ENCODE data around the gene PRRT3.

The PRRT3 gene

GRCh38 chr3:9951962-9952805 lies at the start of gene PRRT3:
PRRT3 (minus strand) TSS chr3:9952408; CDS start chr3:9950115, 2,293 bp downstream.
- peak in 3 of 4 experiments; percentile 15 to 56 (median 24) for DNase-seq

GRCh38 chr3:10000686-10001085 lies 48.5 kb upstream of the PRRT3 start:
- no peak for DNase-seq

DNA sequence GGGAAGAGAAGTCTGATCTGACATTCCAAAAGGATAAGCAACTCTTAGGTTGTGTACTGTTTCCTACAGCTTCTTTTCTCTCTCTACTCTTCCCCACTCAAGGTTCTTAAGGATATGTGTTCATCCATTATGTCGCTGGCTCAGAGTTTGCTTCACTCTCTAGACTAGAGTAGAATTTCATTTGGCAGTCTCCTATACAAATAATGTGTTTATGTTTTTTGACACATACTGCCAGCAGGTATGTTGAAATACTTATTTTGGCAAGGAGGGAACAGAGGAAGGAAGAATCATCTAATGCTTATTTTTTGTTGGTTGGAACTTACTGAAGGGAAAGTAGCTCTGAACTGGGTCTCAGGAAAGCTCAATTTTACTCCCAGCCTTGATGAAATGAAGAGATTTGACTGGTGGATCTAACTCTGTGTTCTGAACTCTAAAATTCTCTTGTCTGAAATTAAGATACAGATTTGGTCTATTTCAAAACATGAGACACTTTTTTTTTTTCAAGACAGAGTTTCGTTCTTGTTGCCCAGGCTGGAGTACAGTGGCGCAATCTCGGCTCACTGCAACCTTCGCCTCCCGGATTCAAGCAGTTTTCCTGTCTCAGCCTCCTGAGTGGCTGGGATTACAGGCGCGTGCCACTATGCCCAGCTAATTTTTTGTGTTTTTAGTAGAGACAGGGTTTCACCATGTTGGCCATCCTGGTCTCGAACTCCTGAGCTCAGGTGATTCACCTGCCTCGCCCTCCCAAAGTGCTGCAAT lies 42.1 kb upstream of the PRRT3 start:
- DNase-seq, result no peak

- DNase-seq, result no peak
These were observed 34.1 kb upstream of the PRRT3 start for GRCh38 chr3:9986230-9986725.

GRCh38 chr3:9980251-9980650 lies 28.0 kb upstream of the PRRT3 start:
- no peak for DNase-seq

- DNase-seq, result no peak
These were observed 26.6 kb upstream of the PRRT3 start for GRCh38 chr3:9978710-9979305.

GRCh38 chr3:9976721-9977709 lies 24.8 kb upstream of the PRRT3 start:
- DNase-seq, result no peak

GRCh38 chr3:9970020-9970652 lies 17.9 kb upstream of the PRRT3 start:
- DNase-seq, result no peak

DNA sequence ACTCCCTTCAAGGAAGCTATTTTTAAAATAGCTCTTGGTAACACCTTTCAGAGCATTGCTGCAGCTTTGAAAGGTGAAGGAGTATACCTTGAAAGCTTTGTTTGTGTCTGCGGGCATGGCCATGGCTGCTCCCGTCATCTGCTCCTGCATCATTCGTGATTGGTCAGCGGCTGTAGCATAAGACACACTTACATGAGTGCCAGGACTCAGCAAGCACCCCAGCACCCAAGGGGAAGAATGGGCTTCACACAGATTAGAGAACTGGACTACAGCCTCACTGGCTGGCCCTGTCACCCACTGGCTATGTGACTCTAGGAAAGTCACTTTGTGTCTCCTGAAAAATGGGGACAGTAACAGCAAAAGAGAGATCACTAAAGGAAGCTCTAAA lies 17.4 kb upstream of the PRRT3 start:
- no peak for DNase-seq

DNA sequence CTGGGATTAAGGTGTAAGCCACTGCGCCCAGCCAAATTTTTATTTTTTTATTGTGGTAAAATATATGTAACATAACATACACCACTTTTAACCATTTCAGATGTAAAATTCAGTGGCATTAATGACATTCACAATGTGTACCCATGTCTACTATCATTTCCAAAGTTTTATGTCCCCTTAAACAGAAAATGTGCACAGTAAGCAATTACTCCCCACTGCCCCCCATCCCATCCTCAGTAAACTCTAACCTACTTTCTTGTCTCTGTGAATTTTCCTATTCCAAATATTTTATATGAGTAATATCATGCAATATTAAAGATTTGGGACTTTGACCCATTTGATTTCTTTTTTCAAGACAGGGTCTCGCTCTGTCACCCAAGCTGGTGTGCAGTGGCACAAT lies 14.6 kb upstream of the PRRT3 start:
- no peak for DNase-seq

GRCh38 chr3:9965200-9965875 lies 13.1 kb upstream of the PRRT3 start:
- DNase-seq, result no peak

GRCh38 chr3:9957214-9957613 lies 5.0 kb upstream of the PRRT3 start:
- no peak for DNase-seq

DNA sequence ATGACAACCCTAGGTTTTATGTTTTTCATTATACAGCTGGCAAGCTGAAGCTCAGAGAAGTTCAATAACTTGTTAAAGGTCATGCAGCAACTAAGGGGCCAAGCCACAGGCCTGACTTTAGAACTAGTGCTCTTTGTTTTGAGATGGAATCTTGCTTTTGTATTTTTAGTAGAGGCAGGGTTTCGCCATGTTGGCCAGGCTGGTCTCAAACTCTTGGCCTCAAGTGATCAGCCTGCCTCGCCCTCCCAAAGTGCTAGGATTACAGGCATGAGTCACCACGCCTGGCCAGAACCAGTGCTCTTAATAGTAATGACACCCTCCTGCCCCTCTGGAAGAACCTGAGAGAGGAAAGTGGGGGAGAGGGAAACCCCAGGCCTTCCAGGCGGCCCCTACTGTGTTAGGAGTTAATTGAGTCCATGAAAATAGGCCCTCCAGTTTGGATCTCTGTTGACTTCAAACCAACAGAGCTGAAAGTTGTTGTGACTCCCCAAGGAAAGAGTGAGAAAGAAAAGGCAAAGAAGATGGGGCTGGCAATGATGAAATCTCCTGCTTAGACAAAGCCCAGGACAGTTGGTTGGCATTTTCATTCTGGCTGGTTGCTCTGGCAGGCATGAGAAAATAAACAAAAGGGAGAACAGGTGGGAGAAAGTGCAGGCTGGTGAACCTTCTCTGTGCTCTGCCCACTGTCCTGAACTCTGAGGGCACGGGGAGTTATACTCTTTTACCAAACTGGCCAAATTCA lies 3.6 kb upstream of the PRRT3 start:
- DNase-seq, result no peak

DNA sequence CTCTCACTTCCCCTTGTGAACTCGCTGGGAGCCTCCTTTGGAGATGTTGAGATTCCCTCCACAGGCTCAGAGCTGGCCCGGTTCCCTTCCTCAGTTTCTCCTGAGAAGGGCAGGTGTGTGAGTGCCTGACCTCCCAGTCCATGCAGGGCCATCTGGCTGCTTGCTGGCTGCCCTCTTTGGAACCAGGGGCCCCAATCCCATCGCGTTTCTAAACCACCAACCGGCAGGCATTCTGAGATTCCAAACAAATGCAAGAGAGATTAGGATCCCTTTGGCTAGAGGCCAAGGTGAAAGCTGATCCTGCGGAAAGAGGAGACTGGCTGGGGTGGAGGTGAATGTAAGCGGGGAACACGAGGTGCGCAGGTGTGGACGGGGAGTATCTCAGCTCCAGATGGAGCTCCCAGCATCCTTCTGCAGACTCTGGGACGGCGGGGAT lies 2.9 kb upstream of the PRRT3 start:
- no peak for DNase-seq

DNA sequence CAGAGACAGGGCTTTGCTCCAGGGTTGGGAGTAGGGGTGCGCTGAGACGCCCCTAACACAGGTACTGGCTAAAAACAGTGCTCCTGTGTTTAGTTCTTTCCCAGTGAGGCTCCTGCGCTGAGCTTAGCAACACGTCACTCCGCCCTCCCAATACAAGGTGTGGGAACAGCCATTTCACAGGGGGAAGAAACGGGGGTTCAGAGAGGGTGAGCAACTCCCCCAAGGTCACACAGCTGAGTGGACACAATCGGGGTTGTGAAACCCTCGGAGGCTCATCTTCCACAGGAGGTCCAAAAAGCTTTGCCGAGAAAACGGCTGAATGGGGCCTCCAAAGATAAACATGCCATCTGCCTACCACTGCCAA lies 628 bp downstream of the PRRT3 start:
- no peak for DNase-seq

DNA sequence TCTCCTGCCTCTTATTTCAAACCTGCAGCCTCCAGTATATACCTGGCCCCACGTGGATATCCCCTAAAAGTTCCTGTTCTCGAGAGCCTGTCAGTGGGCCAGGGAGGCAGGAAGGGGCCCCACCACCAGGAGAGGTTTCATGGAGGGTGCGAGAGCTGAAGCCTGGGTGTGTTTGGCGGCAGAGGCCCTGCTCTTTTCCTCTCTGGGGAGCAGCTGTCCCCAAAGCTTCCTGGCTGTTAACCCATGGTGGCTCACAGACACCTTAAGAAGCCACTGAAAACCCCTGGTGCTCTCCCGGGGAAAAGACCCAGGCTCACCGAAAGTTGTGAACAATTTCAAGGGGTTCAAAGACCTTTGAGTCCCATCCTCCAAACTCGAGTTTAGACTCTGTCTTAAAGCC lies 1.1 kb downstream of the PRRT3 start:
- DNase-seq, result no peak

- DNase-seq, result no peak
These were observed 2.6 kb downstream of the PRRT3 start for GRCh38 chr3:9949626-9950025.

- no peak for DNase-seq
These were observed 3.1 kb downstream of the PRRT3 start for GRCh38 chr3:9949115-9949514.

DNA sequence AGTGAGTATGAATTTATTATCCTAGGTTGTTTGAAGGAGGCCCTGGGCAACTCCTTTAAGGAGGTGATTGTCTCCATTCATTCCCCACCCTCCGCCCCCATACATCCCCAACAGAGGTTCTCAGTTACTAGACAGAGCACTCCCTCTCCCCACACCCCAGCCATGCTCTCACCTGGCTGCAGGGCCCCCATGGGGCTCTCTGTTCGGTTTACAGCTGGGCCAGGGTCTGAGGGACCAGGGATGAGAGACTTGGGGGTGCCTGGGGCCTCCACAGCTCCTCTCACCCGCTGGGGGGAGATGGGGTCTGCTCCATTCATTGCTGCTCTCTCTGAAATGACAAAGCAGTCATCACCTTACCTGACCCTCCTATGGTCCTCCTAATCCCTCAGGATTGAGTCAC lies 3.6 kb downstream of the PRRT3 start:
- no peak for DNase-seq

Measured in activated naive CD4-positive, alpha-beta T cell (primary cell).